Stimulated activated CD8-positive, alpha-beta memory T cell treated with anti-CD3 and anti-CD28 coated beads, Interleukin-4, amount 100 ng/mL, for 4 hours (primary cell): Measurements from ENCODE around the gene RASA3.

Experiments used
- DNase-seq, 2 donors: peaks; one replicate each; pipeline ENCODE4 v3.0.0-alpha.2; 2020; ENCODE audit warnings: low read depth in 2 of 2, low spot score in 1 of 2

The RASA3 gene

GRCh38 chr13:114070098-114070799, 62.2 kb downstream of the RASA3 start:
- no peak for DNase-seq

GRCh38 chr13:114069376-114070097, 62.9 kb downstream of the RASA3 start:
- no peak for DNase-seq

GRCh38 chr13:114068656-114069318, 63.6 kb downstream of the RASA3 start:
- no peak for DNase-seq

- DNase-seq = no peak
Observed at GRCh38 chr13:114067886-114068651, 64.4 kb downstream of the RASA3 start.

- no peak for DNase-seq
Observed at GRCh38 chr13:114067381-114067885, 65.0 kb downstream of the RASA3 start.

GRCh38 chr13:114066956-114067355, 65.5 kb downstream of the RASA3 start:
- DNase-seq = no peak

GRCh38 chr13:114065926-114066774, 66.3 kb downstream of the RASA3 start:
- DNase-seq = no peak

- peak; percentile 41 to 70 for DNase-seq
Observed at GRCh38 chr13:114065141-114065925, 67.1 kb downstream of the RASA3 start.

GRCh38 chr13:114064450-114065140, 67.8 kb downstream of the RASA3 start:
- DNase-seq = no peak

- no peak for DNase-seq
Observed at GRCh38 chr13:114063545-114064449, 68.6 kb downstream of the RASA3 start.

GRCh38 chr13:114062754-114063153, 69.7 kb downstream of the RASA3 start:
- DNase-seq = no peak

- DNase-seq = no peak
Observed at GRCh38 chr13:114062341-114062740, 70.1 kb downstream of the RASA3 start.

- no peak for DNase-seq
Observed at GRCh38 chr13:114061744-114062143, 70.7 kb downstream of the RASA3 start.

- DNase-seq = no peak
Observed at GRCh38 chr13:114061047-114061446, 71.4 kb downstream of the RASA3 start.

GRCh38 chr13:114059946-114060860, 72.2 kb downstream of the RASA3 start:
- no peak for DNase-seq

- no peak for DNase-seq
Observed at GRCh38 chr13:114059428-114059827, 73.0 kb downstream of the RASA3 start.
